Activated B cell treated with CpG ODN at 0.5 μM for 24 hours (primary cell): ENCODE data around the gene H2BK1. TPM values are rescaled to one million over a fixed set of nuclear protein-coding genes. Genes with fewer than 3 reads are reported as not detected.

ENCODE experiments used
- ATAC-seq: fragments of 200-7000 bp; cut with Tn5 transposase; one replicate; pipeline ENCODE4 v1.10.0; 2021; ENCODE audit warnings: low read depth, mild to moderate bottlenecking, moderate library complexity
- CTCF ChIA-PET: fragments of 350-600 bp; sonication (Branson Sonifier 250); formaldehyde crosslinking; loops from one replicate; lab custom pipeline; 2021; ENCODE audit warnings: antibody characterized with exemption; lab: Charles Lee
- POLR2A ChIA-PET: fragments of 350-600 bp; sonication (Branson Sonifier 250); formaldehyde crosslinking; loops from one replicate; lab custom pipeline; 2021; ENCODE audit warnings: antibody characterized with exemption; lab: Charles Lee
- DNase-seq: peaks from one replicate; pipeline ENCODE4 v3.0.0; 2022
- H3K27ac Mint-ChIP-seq: one replicate; pipeline ENCODE4 v1.8.0; 2020; ENCODE audit warnings: mixed read lengths
- H3K27me3 Mint-ChIP-seq: one replicate; pipeline ENCODE4 v1.8.0; 2021; ENCODE audit warnings: mixed read lengths
- H3K36me3 Mint-ChIP-seq: one replicate; pipeline ENCODE4 v1.8.0; 2021; ENCODE audit warnings: low read depth, mixed read lengths
- H3K4me1 Mint-ChIP-seq: one replicate; pipeline ENCODE4 v1.8.0; 2021; ENCODE audit warnings: mixed read lengths
- H3K4me3 Mint-ChIP-seq: one replicate; pipeline ENCODE4 v1.8.0; 2020; ENCODE audit warnings: mild to moderate bottlenecking, mixed read lengths
- H3K9me3 Mint-ChIP-seq: one replicate; pipeline ENCODE4 v1.8.0; 2020; ENCODE audit warnings: mixed read lengths
- intact Hi-C: fragments of 100-400 bp; cut with micrococcal nuclease; formaldehyde crosslinking; loops from one replicate; pipeline ENCODE4 v1.15.1; 2024
- total RNA-seq: library from RNA; stranded (reverse); gene quantifications from 2 replicates; pipeline ENCODE4 v1.2.3, GENCODE V29; 2022
- TF ChIP-seq, protein P1 (sequence below): fragments of 200-600 bp; IDR thresholded peaks from one replicate; pipeline ENCODE4 v1.8.0; 2022; ENCODE audit warnings: antibody characterized with exemption, mild to moderate bottlenecking

The H2BK1 gene
- total RNA-seq, 1 donor from 2014 or later, result 1.8 TPM

DNA sequence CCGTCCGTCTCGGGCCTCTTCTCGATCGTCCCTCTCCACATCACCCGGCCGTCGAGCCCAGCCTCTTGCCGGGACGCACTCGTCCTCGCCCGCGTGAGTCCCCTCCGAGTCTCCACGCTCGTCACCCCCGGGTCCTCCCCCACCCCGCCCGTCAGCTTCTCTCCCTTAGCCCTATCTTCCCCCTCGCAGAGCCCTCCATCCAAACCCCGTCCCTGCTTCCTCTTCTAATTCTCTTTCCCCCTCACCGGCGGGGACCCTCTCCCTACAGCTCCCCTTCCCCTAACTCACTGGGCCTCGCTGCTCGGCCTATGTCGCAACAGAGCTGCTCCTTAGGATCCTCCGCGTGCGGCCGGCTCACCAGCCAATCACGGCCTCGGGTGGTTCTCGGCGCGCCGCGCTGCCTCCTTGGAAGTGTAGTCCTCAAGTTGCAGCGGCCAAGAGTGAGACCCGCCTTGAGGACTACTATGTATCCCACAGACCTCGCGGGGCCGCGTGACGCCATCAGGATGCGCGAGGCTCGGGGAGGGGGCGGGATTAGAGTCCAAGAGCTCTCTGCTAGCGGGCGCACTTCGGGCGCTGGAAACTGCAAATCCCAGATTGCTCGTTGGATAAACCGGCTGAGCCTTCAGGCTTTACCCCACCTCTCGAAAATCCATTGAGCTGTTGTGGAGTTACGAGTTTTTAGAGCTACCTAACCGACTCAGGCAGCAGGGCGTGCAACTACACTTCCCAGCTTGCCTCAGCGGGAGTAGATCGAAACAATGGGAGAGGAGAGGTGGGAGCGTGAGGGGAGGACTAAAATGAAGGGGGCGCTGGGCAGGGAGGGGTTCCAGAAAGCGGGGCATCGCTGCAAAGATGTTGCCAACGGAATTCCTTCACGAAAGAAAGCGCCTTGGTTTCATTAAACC is 16.8 kb upstream of the H2BK1 start, which contains the start of gene ABCF2:
TSS of gene ABCF2 (minus strand) at position 331 of the 908 bp plus-strand sequence. CDS start 747 bp downstream, outside the sequence.
- Mint-ChIP-seq H3K9me3 (no peaks in the 10 kb centered on the region), H3K36me3 (peaks cover 43% of the 10 kb centered on the region), H3K27ac (peak within 1 kb of the TSS; percentile 91), H3K4me3 (peak within 1 kb of the TSS; percentile 99), H3K4me1 (peaks cover 41% of the 10 kb centered on the region), H3K27me3 (no peaks in the 10 kb centered on the region)
- ChIA-PET POLR2A (interaction anchor here (0.5 to 1.7 kb wide), 18 partner anchors 13 to 650 kb away, joined by 3 to 12 read pairs (median 3); partner anchors contain the start of genes ABCB8, FASTK, NUB1 and PRKAG2), CTCF (interaction anchor here (0.7 to 1.2 kb wide), 5 partner anchors 16 to 311 kb away, joined by 3 to 9 read pairs (median 4); no protein-coding TSS in a partner anchor)
- ATAC-seq, result peak; percentile 99
- intact Hi-C loops, result loop anchor here (1.0 to 10.0 kb wide), 12 partner anchors 18 to 1512 kb away; partner anchors contain the start of genes ABCB8, FASTK, PRKAG2 and RHEB
- TF ChIP-seq, protein P1, sequence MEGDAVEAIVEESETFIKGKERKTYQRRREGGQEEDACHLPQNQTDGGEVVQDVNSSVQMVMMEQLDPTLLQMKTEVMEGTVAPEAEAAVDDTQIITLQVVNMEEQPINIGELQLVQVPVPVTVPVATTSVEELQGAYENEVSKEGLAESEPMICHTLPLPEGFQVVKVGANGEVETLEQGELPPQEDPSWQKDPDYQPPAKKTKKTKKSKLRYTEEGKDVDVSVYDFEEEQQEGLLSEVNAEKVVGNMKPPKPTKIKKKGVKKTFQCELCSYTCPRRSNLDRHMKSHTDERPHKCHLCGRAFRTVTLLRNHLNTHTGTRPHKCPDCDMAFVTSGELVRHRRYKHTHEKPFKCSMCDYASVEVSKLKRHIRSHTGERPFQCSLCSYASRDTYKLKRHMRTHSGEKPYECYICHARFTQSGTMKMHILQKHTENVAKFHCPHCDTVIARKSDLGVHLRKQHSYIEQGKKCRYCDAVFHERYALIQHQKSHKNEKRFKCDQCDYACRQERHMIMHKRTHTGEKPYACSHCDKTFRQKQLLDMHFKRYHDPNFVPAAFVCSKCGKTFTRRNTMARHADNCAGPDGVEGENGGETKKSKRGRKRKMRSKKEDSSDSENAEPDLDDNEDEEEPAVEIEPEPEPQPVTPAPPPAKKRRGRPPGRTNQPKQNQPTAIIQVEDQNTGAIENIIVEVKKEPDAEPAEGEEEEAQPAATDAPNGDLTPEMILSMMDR, result no peak
- peak; percentile 97 for DNase-seq

DNA sequence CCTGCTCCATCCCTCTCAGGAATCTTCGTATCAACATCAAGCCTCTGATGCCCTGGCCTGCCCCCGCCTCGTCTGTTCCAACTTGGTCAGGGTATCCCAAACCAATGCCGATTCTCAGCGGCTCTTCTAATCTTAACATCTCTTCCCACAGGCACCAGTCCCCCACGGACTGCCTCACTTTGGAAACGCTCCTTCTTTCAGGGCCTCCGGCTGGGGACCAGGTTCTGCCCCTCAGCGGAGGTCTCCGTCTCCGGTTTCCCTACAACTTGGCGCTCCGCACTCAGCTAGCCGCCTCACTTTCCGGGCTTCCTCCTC is 16.2 kb upstream of the H2BK1 start:
- no peaks in the 10 kb centered on the region for H3K9me3 Mint-ChIP-seq
- H3K4me1 Mint-ChIP-seq, result peaks cover 34% of the 10 kb centered on the region
- ChIA-PET CTCF (interaction anchor here (1.2 kb wide), 4 partner anchors 16 to 89 kb away, joined by 3 to 9 read pairs (median 4); no protein-coding TSS in a partner anchor), POLR2A (interaction anchor here (0.8 to 1.7 kb wide), 8 partner anchors 16 to 651 kb away, joined by 3 to 12 read pairs (median 3); partner anchors contain the start of genes ABCB8, PRKAG2 and RHEB)
- no peak for DNase-seq
- H3K27me3 Mint-ChIP-seq, result no peaks in the 10 kb centered on the region
- TF ChIP-seq, protein P1, result no peak
- H3K27ac Mint-ChIP-seq, result peak overlapping the region; percentile 91
- peak overlapping the region; percentile 99 for H3K4me3 Mint-ChIP-seq
- peaks cover 47% of the 10 kb centered on the region for H3K36me3 Mint-ChIP-seq
- ATAC-seq, result no peak
- intact Hi-C loops, result loop anchor here (2.0 to 10.0 kb wide), 7 partner anchors 76 to 1512 kb away; partner anchors contain the start of genes FASTK, PRKAG2, RHEB and XRCC2

DNA sequence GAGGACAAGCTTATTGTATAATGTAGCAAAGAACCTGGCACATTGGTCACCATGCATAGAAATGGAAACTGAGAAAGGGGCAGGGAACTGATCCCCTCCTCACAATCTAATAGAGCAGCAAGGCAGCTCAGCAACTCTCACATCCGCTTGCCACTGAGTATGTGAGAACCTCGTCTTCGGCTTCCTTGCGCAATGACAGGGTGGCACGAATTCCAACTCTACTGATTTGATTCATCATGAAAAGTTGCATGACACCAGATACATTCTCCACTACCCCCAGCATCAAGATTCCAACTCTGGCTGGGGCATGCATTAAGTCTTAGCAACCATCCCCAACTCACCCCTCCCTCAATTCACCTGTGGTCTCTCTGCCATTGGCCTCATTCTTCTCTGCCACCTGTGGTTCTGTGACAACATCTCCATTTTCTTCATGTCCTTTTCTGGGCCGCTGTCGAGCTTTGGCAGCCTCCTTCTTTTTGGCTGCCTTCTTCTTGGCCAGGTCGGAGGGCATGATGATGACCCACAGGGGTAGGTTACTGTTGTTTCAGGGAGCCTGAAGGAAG is 15.7 kb upstream of the H2BK1 start:
- Mint-ChIP-seq H3K27me3 (no peaks in the 10 kb centered on the region), H3K9me3 (no peaks in the 10 kb centered on the region), H3K36me3 (peaks cover 49% of the 10 kb centered on the region), H3K4me1 (peaks cover 30% of the 10 kb centered on the region), H3K4me3 (peak overlapping the region; percentile 99), H3K27ac (no peak overlapping the region)
- intact Hi-C loops, result loop anchor here (2.0 to 10.0 kb wide), 7 partner anchors 76 to 1511 kb away; partner anchors contain the start of genes FASTK, PRKAG2, RHEB and XRCC2
- POLR2A ChIA-PET, result interaction anchor here (0.5 to 1.7 kb wide), 3 partner anchors 13 to 198 kb away, joined by 3 to 9 read pairs (median 3); partner anchors contain the start of gene ABCB8
- CTCF ChIA-PET, result interaction anchor here (1.2 kb wide), 2 partner anchors 17 to 18 kb away, joined by 3 to 4 read pairs; no protein-coding TSS in a partner anchor
- DNase-seq, result no peak
- no peak for ATAC-seq
- TF ChIP-seq, protein P1, result no peak

DNA sequence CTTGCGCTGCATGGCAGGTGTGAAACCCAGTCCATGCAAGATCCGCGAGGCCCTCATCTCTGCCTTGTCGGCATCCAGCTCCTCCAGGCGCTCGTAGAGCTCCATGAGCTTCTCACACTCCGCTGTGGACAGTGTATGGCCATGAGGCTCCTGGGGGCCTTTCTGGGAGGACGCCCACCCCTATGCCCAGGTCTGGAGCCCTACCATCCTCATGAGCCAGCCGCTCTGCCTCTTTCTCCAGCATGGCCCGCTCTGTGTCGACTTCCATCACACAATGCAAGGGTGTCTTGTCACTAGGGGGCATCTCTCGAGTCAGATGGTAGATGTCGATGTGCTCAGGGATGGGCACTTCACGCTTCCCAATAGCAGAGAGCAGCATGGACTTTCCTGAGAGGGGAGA is 13.4 kb upstream of the H2BK1 start:
- peaks cover 68% of the 10 kb centered on the region for H3K36me3 Mint-ChIP-seq
- no peak for ATAC-seq
- intact Hi-C loops, result loop anchor here (10.0 kb wide), 1 partner anchor 1509 kb away; a partner anchor contains a TSS
- H3K27me3 Mint-ChIP-seq, result no peaks in the 10 kb centered on the region
- TF ChIP-seq, protein P1, result no peak
- DNase-seq, result no peak
- H3K4me3 Mint-ChIP-seq, result no peak overlapping the region
- H3K4me1 Mint-ChIP-seq, result peaks cover 30% of the 10 kb centered on the region
- no peaks in the 10 kb centered on the region for H3K9me3 Mint-ChIP-seq
- ChIA-PET POLR2A (no interaction called here), CTCF (no interaction called here)
- H3K27ac Mint-ChIP-seq, result no peak overlapping the region
